Common myeloid progenitor, CD34-positive (primary cell): Measurements from ENCODE around the gene KCNK16.

Source experiments
- CTCF ChIA-PET: fragments of 350-600 bp; sonication (Branson Sonifier 250); formaldehyde crosslinking; loops from one replicate; lab custom pipeline; 2021; ENCODE audit warnings: antibody characterized with exemption; lab: Charles Lee
- POLR2A ChIA-PET: fragments of 350-600 bp; sonication (Branson Sonifier 250); formaldehyde crosslinking; loops from one replicate; lab custom pipeline; 2021; ENCODE audit warnings: antibody characterized with exemption; lab: Charles Lee
- DNase-seq, 3 donors: peaks; one replicate each; pipeline versions ENCODE4 v3.0.0 to v3.0.0-alpha.2; 2013
- H3K27ac ChIP-seq, 2 experiments: 1 replicate in 1 of 2; 2 replicates in 1 of 2; pipeline ENCODE4 v1.7.0; 2013; ENCODE audit warnings: inconsistent platforms in 2 of 2, low read length in 2 of 2, mild to moderate bottlenecking in 2 of 2, low read depth in 1 of 2, moderate library complexity in 1 of 2; ENCODE audit not compliant: severe bottlenecking in 2 of 2, insufficient read depth in 1 of 2, poor library complexity in 1 of 2
- H3K27me3 ChIP-seq, 5 experiments: replicated peaks in 2 of 5; 1 replicate in 3 of 5; 2 replicates in 2 of 5; pipeline versions ENCODE4 v1.6.1 to v1.7.0; 2013; ENCODE audit warnings: low read length in 4 of 5, mild to moderate bottlenecking in 2 of 5, moderate library complexity in 2 of 5, inconsistent platforms in 1 of 5; ENCODE audit not compliant: insufficient read depth in 5 of 5, control insufficient read depth in 4 of 5
- H3K36me3 ChIP-seq, 4 experiments: 1 replicate in 2 of 4; 2 replicates in 2 of 4; pipeline versions ENCODE4 v1.6.1 to v1.7.0; 2013; ENCODE audit warnings: low read length in 3 of 4, control low read depth in 1 of 4, mild to moderate bottlenecking in 1 of 4; ENCODE audit not compliant: control insufficient read depth in 4 of 4, insufficient read depth in 4 of 4
- H3K4me1 ChIP-seq, 4 experiments: 1 replicate in 3 of 4; 2 replicates in 1 of 4; pipeline versions ENCODE4 v1.6.1 to v1.7.1; 2013; ENCODE audit warnings: low read length in 3 of 4, mild to moderate bottlenecking in 3 of 4, control low read depth in 1 of 4, inconsistent platforms in 1 of 4, moderate library complexity in 1 of 4; ENCODE audit not compliant: control insufficient read depth in 4 of 4, insufficient read depth in 4 of 4; ENCODE audit errors: control extremely low read depth in 1 of 4
- H3K4me3 ChIP-seq, 7 experiments: 1 replicate in 4 of 7; 2 replicates in 3 of 7; pipeline versions ENCODE4 v1.5.1 to v1.7.0; 2013; ENCODE audit warnings: mild to moderate bottlenecking in 7 of 7, low read length in 6 of 7, moderate library complexity in 6 of 7, inconsistent platforms in 2 of 7, low read depth in 2 of 7, control low read depth in 1 of 7; ENCODE audit not compliant: insufficient read depth in 4 of 7, control insufficient read depth in 1 of 7; ENCODE audit errors: extremely low read depth in 1 of 7
- H3K9me3 ChIP-seq, 5 experiments: 1 replicate in 4 of 5; 2 replicates in 1 of 5; pipeline versions ENCODE4 v1.6.1 to v1.7.1; 2013; ENCODE audit warnings: low read length in 4 of 5, mild to moderate bottlenecking in 2 of 5, inconsistent platforms in 1 of 5, low read depth in 1 of 5, moderate library complexity in 1 of 5; ENCODE audit not compliant: control insufficient read depth in 4 of 5, insufficient read depth in 2 of 5; ENCODE audit errors: control extremely low read depth in 1 of 5
- WGBS: methylation state at CpG from one replicate; pipeline ENCODE4 v1.1.5; 2013; ENCODE audit not compliant: insufficient coverage; 5-methylcytosine and 5-hydroxymethylcytosine counted together

KCNK16 gene

DNA sequence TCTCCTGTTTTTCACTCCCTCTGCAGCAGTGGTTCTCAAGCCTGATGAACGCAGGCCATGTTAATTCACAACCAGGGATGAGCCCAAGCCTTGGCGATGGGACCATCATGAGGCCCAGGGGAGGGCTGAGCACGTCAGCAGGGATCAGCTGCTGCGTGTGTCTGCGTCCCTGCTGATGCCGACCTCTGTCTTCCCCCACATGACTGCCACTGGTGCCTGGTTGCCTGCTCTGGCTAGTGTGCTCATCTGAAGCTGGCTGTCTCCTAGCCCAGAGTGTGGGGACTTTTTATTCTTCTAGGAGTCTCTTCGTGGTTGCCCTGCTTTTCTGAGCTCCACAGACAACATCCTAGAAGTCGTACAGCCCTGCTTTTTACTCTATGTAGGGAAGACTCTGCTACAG lies 40.8 kb upstream of the KCNK16 start:
- no peak for DNase-seq
- Histone ChIP-seq H3K36me3 (no peaks in the 10 kb centered on the region), H3K4me1 (peaks cover 0 to 7% (median 6%) of the 10 kb centered on the region in 4 experiments), H3K4me3 (no peak overlapping the region), H3K9me3 (no peaks in the 10 kb centered on the region), H3K27me3 (peaks cover 0 to 4% (median 0%) of the 10 kb centered on the region in 5 experiments), H3K27ac (no peak overlapping the region)
- CTCF ChIA-PET, result interaction anchor here (0.7 to 2.3 kb wide), 11 partner anchors 10 to 1518 kb away, joined by 3 to 10 read pairs (median 4); no protein-coding TSS in a partner anchor
- WGBS, result 100% methylated on average over 6 of the region's 8 CpGs
- POLR2A ChIA-PET, result no interaction called here

DNA sequence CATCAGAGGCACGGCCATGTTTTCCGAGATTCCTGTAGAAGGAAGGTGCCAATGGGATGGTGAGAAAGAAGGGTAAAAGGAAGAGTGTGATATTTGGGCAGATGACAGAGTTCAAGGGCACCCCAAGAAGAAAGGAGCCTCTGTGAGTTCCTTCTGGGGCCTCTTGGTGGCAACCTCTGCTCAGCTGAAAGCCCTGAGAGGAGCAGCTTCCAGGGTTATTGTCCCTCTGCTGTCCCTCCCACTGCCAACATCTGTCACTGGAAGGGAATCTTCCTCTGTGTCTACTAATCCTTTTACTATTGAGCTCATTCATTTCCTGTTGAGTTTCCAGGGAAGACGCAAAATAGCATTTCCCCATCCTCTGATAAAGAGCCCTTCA lies 40.0 kb upstream of the KCNK16 start:
- POLR2A ChIA-PET, result interaction anchor here (0.6 kb wide), 1 partner anchor 15 kb away, joined by 3 read pairs; no protein-coding TSS in a partner anchor

DNA sequence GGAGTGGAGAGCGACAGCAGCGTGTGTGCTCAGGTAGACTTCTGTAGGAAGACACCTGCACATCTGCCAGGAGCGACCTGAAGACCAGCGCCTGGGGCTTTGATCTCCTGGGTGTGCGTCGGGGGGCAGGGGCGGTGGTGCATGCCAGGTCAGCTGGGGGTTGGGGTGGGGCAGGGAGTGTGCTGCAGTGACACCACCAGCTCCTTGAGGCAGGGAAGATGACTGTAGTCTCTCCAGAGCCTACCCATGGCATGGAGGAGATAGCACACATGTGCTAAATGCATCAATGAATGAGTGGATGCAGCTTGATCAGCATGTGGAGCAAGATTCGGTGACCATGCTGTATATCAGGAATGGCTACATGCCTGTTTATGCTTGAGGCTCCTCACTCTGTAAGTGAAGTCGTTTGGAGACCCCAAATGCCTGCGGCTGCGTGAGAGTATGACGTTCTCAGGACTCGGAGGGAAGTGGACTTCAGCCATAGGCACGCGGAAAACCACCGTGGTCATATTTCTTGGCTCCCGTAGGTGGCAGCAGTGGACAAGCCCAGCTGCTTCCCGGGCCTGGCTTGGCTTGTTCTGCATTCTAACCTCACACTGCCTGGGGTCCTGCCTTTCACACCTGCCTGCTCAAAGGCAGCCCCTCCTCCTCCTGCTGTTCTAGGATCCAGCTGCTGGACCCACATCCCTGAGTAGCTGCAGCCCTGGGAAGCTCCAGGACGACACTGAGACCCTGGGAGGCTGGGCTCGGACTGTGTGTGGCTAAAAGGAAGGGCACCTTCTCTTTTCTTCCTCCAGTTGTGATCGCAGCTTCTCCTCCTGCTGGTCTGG lies 39.4 kb upstream of the KCNK16 start:
- ChIA-PET CTCF (interaction anchor here (0.9 to 2.1 kb wide), 7 partner anchors 9 to 531 kb away, joined by 4 to 10 read pairs (median 7); no protein-coding TSS in a partner anchor), POLR2A (interaction anchor here (0.6 kb wide), 1 partner anchor 15 kb away, joined by 3 read pairs; no protein-coding TSS in a partner anchor)
- peaks cover 0 to 4% (median 0%) of the 10 kb centered on the region in 5 experiments for H3K27me3 ChIP-seq
- H3K9me3 ChIP-seq, result no peaks in the 10 kb centered on the region
- H3K4me1 ChIP-seq, result peaks cover 0 to 12% (median 10%) of the 10 kb centered on the region in 4 experiments
- WGBS, result 36% methylated on average over 20 of the region's 21 CpGs
- H3K36me3 ChIP-seq, result no peaks in the 10 kb centered on the region
- peak; percentile 64 to 87 (median 84) for DNase-seq
- peak overlapping the region in 1 of 7 experiments; percentile 6 for H3K4me3 ChIP-seq
- H3K27ac ChIP-seq, result no peak overlapping the region

More for the DNA sequence above, 40.0 kb upstream of the KCNK16 start:
- H3K36me3 ChIP-seq, result no peaks in the 10 kb centered on the region
- no peak overlapping the region for H3K27ac ChIP-seq
- no peak for DNase-seq
- CTCF ChIA-PET, result interaction anchor here (1.0 to 2.3 kb wide), 9 partner anchors 8 to 531 kb away, joined by 3 to 10 read pairs (median 7); no protein-coding TSS in a partner anchor
- H3K9me3 ChIP-seq, result no peaks in the 10 kb centered on the region
- peaks cover 0 to 12% (median 10%) of the 10 kb centered on the region in 4 experiments for H3K4me1 ChIP-seq
- H3K27me3 ChIP-seq, result peaks cover 0 to 4% (median 0%) of the 10 kb centered on the region in 5 experiments
- WGBS, result 100% methylated on average over 1 of the region's 3 CpGs
- no peak overlapping the region for H3K4me3 ChIP-seq

DNA sequence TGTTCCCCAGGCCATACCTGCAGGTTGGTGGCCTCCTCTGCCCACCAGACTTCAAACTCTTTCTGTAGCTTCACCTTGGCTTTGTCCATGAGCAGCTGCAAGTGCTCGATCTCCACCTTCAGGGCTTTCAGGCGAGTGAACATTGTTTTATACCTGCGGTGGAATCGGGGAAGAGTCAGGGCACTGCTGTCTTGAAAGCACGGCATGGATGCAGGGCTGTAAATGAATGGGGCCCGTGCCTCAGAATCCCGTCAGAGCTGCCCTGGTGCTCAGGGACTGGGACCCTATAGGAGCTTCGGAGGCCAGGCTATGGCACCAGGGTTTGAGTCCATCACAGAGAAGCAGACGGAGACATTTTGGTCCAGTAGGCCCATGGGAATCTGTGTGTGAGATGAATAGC lies 37.9 kb upstream of the KCNK16 start:
- ChIA-PET CTCF (interaction anchor here (0.6 to 1.6 kb wide), 4 partner anchors 10 to 533 kb away, joined by 3 to 4 read pairs (median 3); no protein-coding TSS in a partner anchor), POLR2A (no interaction called here)
- Histone ChIP-seq H3K27me3 (peaks cover 0 to 4% (median 0%) of the 10 kb centered on the region in 5 experiments), H3K4me1 (peaks cover 0 to 12% (median 10%) of the 10 kb centered on the region in 4 experiments), H3K36me3 (no peaks in the 10 kb centered on the region), H3K9me3 (no peaks in the 10 kb centered on the region), H3K27ac (no peak overlapping the region), H3K4me3 (no peak overlapping the region)
- DNase-seq, result no peak
- WGBS, result 100% methylated on average over 9 of the region's 9 CpGs

DNA sequence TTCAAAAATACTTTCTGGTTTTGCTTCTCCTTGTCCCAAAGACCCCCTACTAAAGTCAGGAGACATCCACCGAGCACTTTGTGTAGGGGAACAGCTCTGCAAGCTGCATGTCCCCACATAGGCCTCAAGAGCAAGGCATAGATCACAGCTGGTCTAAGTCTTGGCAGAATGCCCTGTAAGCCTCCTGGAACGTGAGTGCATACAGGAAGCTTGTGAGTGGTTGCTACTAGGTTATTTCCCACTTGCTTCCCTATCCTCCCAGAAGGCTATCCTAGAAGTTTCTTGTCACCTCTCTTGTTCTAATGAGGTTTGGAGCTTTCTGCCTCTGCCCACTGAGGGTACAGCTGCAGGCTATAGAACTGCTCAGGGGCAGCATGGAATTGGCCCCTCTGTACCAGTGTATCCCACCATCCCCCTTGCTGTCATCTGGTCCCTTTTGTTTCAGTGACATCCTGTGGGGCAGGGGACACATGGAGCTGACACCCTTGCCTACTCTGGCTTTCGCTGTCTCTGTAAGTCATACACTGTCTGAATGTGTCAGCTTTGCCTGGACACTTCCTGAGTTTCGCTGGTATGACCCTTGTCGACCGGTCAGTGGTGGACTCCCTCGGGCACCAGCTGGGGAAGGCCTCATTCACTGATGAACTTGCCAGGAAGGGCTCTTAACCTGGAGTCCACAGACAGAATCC lies 35.6 kb upstream of the KCNK16 start:
- WGBS, result 74% methylated on average over 7 of the region's 7 CpGs
- Histone ChIP-seq H3K4me1 (peaks cover 0 to 12% (median 10%) of the 10 kb centered on the region in 4 experiments), H3K4me3 (no peak overlapping the region), H3K9me3 (no peaks in the 10 kb centered on the region), H3K36me3 (no peaks in the 10 kb centered on the region), H3K27ac (no peak overlapping the region), H3K27me3 (peaks cover 0 to 4% (median 0%) of the 10 kb centered on the region in 5 experiments)
- peak in 2 of 3 donors; percentile 65 to 68 for DNase-seq
- ChIA-PET CTCF (interaction anchor here (0.9 to 2.0 kb wide), 5 partner anchors 9 to 536 kb away, joined by 3 to 10 read pairs (median 6); no protein-coding TSS in a partner anchor), POLR2A (no interaction called here)

DNA sequence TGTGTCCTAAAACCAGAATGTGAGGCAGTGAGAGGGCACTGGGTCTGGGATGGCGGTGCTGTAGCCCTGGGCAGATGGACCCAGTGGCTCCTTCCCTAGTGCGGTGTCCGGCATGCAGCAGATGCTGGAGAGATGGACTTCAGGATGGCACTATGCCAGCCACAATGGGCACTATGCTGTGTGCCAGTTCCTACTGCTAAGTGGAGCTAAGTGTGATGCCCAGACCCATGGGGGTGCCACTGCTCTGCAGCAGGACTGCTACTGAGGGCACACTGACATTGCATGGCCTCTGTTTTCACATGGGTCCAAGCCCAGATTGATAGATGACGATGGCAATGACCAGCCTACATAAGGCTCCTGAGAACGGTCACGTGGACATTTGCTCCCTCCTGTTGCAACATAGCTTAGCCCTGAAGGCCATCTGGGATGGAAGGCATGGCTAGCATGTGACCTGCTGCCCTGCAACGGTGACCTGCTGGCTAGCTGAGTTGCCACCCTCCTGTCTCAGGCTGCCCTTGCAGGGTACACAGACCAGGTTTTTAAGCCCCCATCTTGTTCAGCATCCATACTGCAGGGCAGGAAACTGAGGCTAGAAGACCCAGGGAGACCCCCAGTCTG lies 31.3 kb upstream of the KCNK16 start:
- 95% methylated on average over 7 of the region's 7 CpGs for WGBS
- ChIA-PET CTCF (interaction anchor here (1.4 to 2.3 kb wide), 3 partner anchors 8 to 12 kb away, joined by 3 to 10 read pairs (median 4); no protein-coding TSS in a partner anchor), POLR2A (no interaction called here)
- peaks cover 0 to 6% (median 4%) of the 10 kb centered on the region in 4 experiments for H3K4me1 ChIP-seq
- H3K4me3 ChIP-seq, result no peak overlapping the region
- no peaks in the 10 kb centered on the region for H3K36me3 ChIP-seq
- no peak overlapping the region for H3K27ac ChIP-seq
- H3K9me3 ChIP-seq, result no peaks in the 10 kb centered on the region
- DNase-seq, result no peak
- H3K27me3 ChIP-seq, result no peaks in the 10 kb centered on the region
